GM19463 (cell line): ENCODE measurements around the gene PTPRG.
"Not testable (repeated sequence)": the region's sequence is repeated elsewhere in the genome, so short reads cannot be mapped to it uniquely, and the experiment has no call there.

ENCODE experiments used
- ATAC-seq: cut with Tn5 transposase; IDR thresholded peaks from one replicate; pipeline ENCODE4 v1.9.1; 2021; ENCODE audit warnings: mild to moderate bottlenecking, moderate library complexity; ENCODE audit not compliant: unreplicated experiment

Gene PTPRG

DNA sequence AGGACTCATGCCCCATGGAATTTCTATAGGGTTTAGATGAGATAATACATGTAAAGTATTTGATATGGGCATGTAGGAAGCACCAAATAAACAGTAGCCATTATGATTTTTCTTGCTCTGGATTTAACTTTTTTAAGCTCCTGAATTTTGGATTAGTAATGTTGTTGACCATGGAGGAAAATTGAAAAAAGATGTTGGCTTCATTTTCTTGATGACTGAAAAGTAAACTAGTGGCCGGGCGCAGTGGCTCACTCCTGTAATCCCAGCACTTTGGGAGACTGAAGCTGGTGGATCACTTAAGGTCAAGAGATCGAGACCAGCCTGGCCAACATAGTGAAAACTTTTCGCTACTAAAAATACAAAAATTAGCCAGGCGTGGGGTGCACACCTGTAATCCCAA, 120.3 kb downstream of the PTPRG start:
- ATAC-seq = no peak

DNA sequence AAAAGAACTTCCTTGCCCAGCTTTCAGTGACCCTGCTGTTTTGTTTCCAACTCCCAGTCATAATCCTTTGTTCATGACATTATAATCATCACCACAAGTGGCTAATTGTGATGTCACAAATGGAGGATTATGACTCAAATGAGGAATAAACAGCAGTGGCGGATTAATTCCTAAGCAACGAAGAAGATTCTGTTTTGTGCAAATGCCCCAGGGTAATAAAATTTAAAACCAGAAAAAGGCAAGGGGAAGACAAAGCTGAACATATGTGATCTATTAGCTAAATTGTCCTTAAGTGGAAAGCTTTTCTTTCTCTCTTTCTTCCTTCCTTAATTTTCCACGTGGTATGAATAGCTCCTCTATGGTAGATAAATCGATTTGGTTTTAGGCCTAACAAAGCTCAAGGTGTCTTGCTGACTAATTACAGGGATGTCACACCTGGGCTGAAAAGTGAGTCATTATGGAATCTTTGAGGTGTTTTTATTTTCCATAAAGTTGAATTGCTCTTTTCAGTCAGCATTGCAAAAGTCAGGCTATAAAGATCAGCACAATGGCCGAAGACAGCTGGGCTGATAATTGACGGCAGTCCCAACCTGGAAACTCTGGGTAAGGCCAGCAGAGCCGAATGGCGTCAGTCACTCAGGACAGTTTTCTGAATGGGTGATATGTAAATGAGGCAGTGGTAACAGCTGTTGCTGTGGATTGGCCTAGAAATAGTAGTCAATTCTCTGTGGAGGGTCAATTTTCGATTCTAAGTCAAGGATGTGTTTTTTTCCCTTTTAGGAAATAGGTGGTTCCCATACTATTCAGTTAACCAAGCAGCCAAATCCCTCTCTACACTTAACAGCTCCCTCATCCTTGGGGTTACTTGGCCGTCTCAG, 121.5 kb downstream of the PTPRG start:
- no peak for ATAC-seq

GRCh38 chr3:61683549-61684236, 122.3 kb downstream of the PTPRG start:
- no peak for ATAC-seq

- no peak for ATAC-seq
Measured at GRCh38 chr3:61684386-61684785, 123.0 kb downstream of the PTPRG start.

GRCh38 chr3:61685755-61686154, 124.4 kb downstream of the PTPRG start:
- ATAC-seq = no peak

GRCh38 chr3:61686228-61686648, 124.9 kb downstream of the PTPRG start:
- ATAC-seq = no peak

DNA sequence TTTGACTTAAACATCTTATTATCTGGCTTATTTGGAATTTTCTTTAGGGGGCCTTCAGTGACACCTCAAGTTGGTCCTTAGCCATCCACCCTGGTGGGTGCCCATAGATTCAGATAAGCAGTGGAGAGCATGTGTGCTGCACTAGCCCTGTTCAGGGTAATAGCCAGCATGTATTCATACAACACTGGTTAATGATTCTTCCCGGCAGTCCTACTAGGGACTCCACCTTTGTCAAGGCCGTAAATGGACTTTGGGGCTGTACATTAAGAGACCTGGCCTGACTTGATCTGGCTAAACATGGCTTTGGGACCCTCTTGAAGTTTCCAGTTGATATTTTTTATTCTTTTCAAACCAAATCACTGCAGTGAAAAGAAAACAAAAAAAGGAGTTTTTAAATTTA, 125.8 kb downstream of the PTPRG start:
- no peak for ATAC-seq

- no peak for ATAC-seq
Measured at GRCh38 chr3:61687663-61688306, 126.4 kb downstream of the PTPRG start.

- ATAC-seq = no peak
Measured at GRCh38 chr3:61688307-61688984, 127.1 kb downstream of the PTPRG start.

GRCh38 chr3:61690016-61690415, 128.6 kb downstream of the PTPRG start:
- no peak for ATAC-seq

DNA sequence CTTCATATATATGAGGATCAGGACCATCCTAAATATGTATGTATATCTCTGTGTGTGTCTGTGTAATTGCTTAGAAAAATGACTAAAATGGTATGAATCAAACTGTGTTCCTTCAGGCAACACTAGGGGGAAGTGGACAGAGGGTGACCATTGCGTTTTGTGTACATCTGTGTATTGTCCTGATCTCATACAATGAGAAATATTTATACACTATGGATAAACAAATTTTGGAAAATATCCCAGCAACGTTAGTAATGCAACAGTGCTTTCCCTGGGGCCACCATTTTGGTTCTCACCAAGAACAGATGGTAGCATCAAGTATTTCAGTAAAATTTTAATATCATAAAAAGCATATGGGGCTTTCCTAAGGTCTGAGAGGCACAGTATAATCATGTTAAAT, 130.1 kb downstream of the PTPRG start:
- ATAC-seq = no peak

DNA sequence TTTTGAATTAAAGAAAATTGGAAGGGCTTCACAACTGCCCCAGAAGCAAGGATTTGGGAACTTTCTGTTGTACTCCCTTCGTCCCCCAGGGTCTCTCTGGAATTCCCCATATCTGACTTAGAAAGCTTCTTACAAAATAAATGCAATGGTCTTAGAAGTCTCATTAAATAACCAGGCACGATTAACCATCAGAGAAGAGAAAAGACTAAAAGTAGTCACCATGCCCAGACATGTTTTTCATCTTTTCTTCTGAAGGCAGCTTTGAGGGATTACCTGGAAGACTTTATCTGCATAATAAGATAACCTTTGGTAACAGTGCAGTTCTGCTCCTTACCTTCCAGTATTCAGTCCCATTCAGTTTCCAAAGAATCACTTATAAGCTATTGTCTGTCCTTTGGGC, 135.9 kb downstream of the PTPRG start:
- no peak for ATAC-seq

DNA sequence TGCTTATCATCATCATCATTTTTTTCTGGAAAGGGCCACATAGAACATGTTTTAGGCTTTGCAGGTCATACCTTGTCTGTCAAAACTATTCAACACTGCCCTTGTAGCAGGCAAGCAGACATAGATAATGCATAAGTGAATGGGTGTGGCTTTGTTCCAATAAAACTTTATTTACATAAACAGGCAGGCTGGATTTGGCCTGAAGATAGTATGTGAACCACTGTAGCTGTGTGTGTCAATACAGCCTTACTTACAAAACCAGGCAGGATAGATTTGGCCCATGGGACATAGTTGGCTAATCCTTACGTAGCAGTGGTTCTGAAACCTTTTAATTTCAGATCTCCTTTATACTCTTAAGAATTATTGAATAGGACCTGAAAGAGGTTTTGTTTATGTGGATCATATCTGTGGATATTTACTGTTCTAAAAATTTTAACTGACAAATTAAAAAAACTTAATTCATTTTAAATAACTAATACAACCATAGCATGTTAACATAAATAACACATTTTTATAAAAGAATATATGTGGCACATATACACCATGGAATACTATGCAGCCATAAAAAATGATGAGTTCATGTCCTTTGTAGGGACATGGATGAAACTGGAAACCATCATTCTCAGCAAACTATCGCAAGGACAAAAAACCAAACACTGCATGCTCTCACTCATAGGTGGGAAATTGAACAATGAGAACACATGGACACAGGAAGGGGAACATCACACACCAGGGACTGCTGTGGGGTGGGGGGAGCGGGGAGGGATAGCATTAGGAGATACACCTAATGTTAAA, 137.1 kb downstream of the PTPRG start:
- not testable (repeated sequence) for ATAC-seq

DNA sequence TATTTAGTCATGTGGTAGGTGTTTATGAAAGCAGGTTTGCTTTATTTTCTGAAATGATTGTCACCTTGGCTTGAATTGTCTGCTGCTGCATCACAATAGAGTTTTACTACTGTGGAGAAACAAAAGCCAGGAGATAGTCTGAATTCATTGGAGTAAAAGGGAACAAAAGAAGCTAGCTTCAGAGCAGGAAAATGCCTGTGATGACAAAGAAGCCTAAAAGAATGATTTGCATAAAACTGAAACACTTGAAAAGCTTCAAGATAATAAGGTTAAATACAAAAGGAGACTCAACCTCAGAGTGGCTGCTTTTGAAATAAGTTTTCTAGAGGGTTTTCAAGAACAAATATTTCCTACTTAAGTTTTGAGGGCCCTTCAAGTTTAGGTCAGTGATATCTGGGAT, 138.3 kb downstream of the PTPRG start:
- ATAC-seq = no peak

- ATAC-seq = no peak
Measured at GRCh38 chr3:61701011-61701410, 139.6 kb downstream of the PTPRG start.

DNA sequence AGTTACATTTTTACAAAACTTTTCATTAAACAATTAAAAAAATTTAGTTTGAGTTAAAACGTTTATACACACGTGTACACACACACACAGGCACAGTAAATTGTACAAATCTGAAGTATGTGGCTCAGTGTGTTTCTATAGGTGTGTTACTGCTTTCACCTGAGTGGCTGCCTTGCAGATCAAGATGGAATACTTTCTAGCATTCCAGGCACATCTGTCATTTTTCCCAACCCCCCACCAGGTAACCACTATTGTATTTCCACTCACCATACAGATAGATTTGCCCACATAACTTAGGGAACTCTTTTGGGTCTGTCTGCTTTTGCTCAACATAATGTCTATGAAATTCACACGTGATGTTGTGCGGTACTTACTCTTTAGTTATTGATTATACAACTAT, 141.1 kb downstream of the PTPRG start:
- ATAC-seq = no peak

- no peak for ATAC-seq
Measured at GRCh38 chr3:61704807-61705206, 143.4 kb downstream of the PTPRG start.

DNA sequence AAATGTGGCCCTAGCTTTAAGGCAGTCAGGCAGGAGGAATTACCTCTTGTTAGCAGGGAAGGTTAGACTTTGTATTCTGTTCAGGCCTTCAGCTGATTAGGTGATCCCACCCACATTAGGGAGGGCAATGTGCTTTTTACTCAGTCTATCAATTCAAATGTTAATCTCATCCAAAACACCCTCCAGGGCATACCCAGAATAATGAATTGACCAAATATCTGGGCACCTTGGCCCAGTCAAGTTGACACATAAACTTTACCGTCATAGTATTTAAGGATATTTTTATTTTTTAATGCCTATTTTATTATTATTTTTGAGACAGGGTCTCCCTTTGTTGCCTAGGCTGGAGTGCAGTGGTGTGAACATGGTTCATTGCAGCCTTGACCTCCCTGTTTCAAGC, 146.1 kb downstream of the PTPRG start:
- ATAC-seq = no peak

GRCh38 chr3:61710920-61711319, 149.5 kb downstream of the PTPRG start:
- not testable (repeated sequence) for ATAC-seq

DNA sequence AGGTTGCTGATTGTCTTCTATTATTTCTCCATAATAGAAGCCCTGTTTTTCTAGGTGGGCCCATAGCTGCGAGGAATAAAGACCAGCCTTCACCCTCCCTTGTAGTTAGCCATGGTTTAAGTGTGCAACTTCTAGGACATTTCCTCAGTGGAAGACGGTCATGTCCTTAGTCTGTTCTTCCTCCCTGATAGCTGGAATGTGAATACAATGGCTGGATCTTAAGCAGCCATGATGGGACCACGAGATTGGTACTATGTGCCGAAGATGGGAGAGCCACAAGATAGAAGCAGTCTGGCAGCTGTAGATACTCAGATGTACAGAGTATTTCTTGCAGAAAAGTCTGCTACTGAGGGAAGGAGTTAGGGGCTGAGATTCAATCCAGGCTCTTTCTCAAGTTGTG, 152.9 kb downstream of the PTPRG start:
- ATAC-seq = no peak
